WTC11 (cell line): ENCODE data around the gene CAMK2A. TPM values are rescaled to one million over a fixed set of nuclear protein-coding genes. Genes with fewer than 3 reads are reported as not detected.
A peak's percentile ranks its signal among the peaks of the same experiment; 100 is the strongest.

ENCODE experiments used
- ATAC-seq: fragments of 200-7000 bp; cut with Tn5 transposase; 2 replicates; pipeline ENCODE4 v1.10.0; 2021; ENCODE audit warnings: mild to moderate bottlenecking, moderate library complexity
- CTCF ChIA-PET: fragments of 300-600 bp; sonication (Branson Sonifier 250); formaldehyde crosslinking; loops from one replicate; lab custom pipeline; 2021; ENCODE audit warnings: antibody characterized with exemption; lab: Charles Lee
- POLR2A ChIA-PET: fragments of 350-600 bp; sonication (Branson Sonifier 250); formaldehyde crosslinking; loops from one replicate; lab custom pipeline; 2021; ENCODE audit warnings: antibody characterized with exemption; lab: Charles Lee
- DNase-seq: peaks from one replicate; pipeline ENCODE4 v3.0.0; 2021; ENCODE audit warnings: low spot score
- H3K27ac Mint-ChIP-seq: 2 replicates; pipeline ENCODE4 v1.8.0; 2021; ENCODE audit warnings: mixed read lengths
- H3K27me3 Mint-ChIP-seq: 2 replicates; pipeline ENCODE4 v1.8.0; 2021; ENCODE audit warnings: low read depth, mild to moderate bottlenecking, moderate library complexity, mixed read lengths
- H3K36me3 Mint-ChIP-seq: 2 replicates; pipeline ENCODE4 v1.8.0; 2021; ENCODE audit warnings: mixed read lengths
- H3K4me1 Mint-ChIP-seq: 2 replicates; pipeline ENCODE4 v1.8.0; 2022; ENCODE audit warnings: mixed read lengths
- H3K4me3 Mint-ChIP-seq: 2 replicates; pipeline ENCODE4 v1.8.0; 2021; ENCODE audit warnings: mild to moderate bottlenecking, moderate library complexity, mixed read lengths
- H3K9me3 Mint-ChIP-seq: 2 replicates; pipeline ENCODE4 v1.8.0; 2021; ENCODE audit warnings: mixed read lengths
- E2F5 ChIP-seq: sonication (generic); formaldehyde crosslinking; IDR thresholded peaks from 2 replicates; pipeline ENCODE4 v1.8.1; 2022; ENCODE audit warnings: mild to moderate bottlenecking, moderate library complexity, missing genetic modification reagents
- ETV6 ChIP-seq: sonication (generic); formaldehyde crosslinking; IDR thresholded peaks from 2 replicates; pipeline ENCODE4 v1.8.1; 2022; ENCODE audit warnings: mild to moderate bottlenecking, missing genetic modification reagents
- FOXP4 ChIP-seq: sonication (generic); formaldehyde crosslinking; IDR thresholded peaks from 2 replicates; pipeline ENCODE4 v1.8.0; 2022; ENCODE audit warnings: mild to moderate bottlenecking, missing genetic modification reagents
- NFATC4 ChIP-seq: fragments of 250-450 bp; sonication (Bioruptor Pico); IDR thresholded peaks from 2 replicates; pipeline ENCODE4 v1.9.0; 2021; ENCODE audit warnings: mild to moderate bottlenecking
- NFYB ChIP-seq: sonication (generic); formaldehyde crosslinking; conservative IDR thresholded peaks from 2 replicates; pipeline ENCODE4 v1.8.0; 2022; ENCODE audit warnings: low read depth, missing genetic modification reagents
- PREB ChIP-seq: sonication (generic); formaldehyde crosslinking; IDR thresholded peaks from 2 replicates; pipeline ENCODE4 v1.8.1; 2022; ENCODE audit warnings: mild to moderate bottlenecking, missing genetic modification reagents, moderate library complexity, borderline replicate concordance
- PRRX2 ChIP-seq: fragments of 250-450 bp; sonication (Bioruptor Pico); IDR thresholded peaks from 2 replicates; pipeline ENCODE4 v1.8.0; 2021; ENCODE audit warnings: mild to moderate bottlenecking
- RELA ChIP-seq: sonication (generic); formaldehyde crosslinking; IDR thresholded peaks from 2 replicates; pipeline ENCODE4 v1.8.1; 2022; ENCODE audit warnings: missing genetic modification reagents, mild to moderate bottlenecking, borderline replicate concordance
- SMAD3 ChIP-seq: sonication (generic); formaldehyde crosslinking; IDR thresholded peaks from 2 replicates; pipeline ENCODE4 v1.8.0; 2022; ENCODE audit warnings: missing genetic modification reagents, mild to moderate bottlenecking, borderline replicate concordance
- SMAD4 ChIP-seq: sonication (generic); formaldehyde crosslinking; IDR thresholded peaks from 2 replicates; pipeline ENCODE4 v1.8.0; 2022; ENCODE audit warnings: mild to moderate bottlenecking, missing genetic modification reagents
- TCF7 ChIP-seq: sonication (generic); formaldehyde crosslinking; IDR thresholded peaks from 2 replicates; pipeline ENCODE4 v1.8.0; 2022; ENCODE audit warnings: mild to moderate bottlenecking, low read depth, missing genetic modification reagents, moderate library complexity
- TEAD1 ChIP-seq: sonication (generic); formaldehyde crosslinking; IDR thresholded peaks from 2 replicates; pipeline ENCODE4 v1.8.0; 2022; ENCODE audit warnings: mild to moderate bottlenecking, missing genetic modification reagents
- TP53 ChIP-seq: sonication (generic); formaldehyde crosslinking; IDR thresholded peaks from 2 replicates; pipeline ENCODE4 v1.8.1; 2023; ENCODE audit warnings: mild to moderate bottlenecking, missing genetic modification reagents
- ZBTB43 ChIP-seq: sonication (generic); formaldehyde crosslinking; IDR thresholded peaks from 2 replicates; pipeline ENCODE4 v1.8.1; 2023; ENCODE audit warnings: mild to moderate bottlenecking, missing genetic modification reagents
- ZNF219 ChIP-seq: sonication (generic); formaldehyde crosslinking; IDR thresholded peaks from 2 replicates; pipeline ENCODE4 v1.8.0; 2023; ENCODE audit warnings: missing genetic modification reagents, mild to moderate bottlenecking, borderline replicate concordance
- ZNF423 ChIP-seq: fragments of 250-450 bp; sonication (Bioruptor Pico); IDR thresholded peaks from 2 replicates; pipeline ENCODE4 v2.1.2; 2022; ENCODE audit warnings: mild to moderate bottlenecking, moderate library complexity
- total RNA-seq: library from RNA; stranded (reverse); gene quantifications from 3 replicates; pipeline ENCODE4 v1.2.3, GENCODE V29; 2021
- TF ChIP-seq, protein P1 (sequence below): sonication (generic); formaldehyde crosslinking; conservative IDR thresholded peaks from 2 replicates; pipeline ENCODE4 v1.8.1; 2023; ENCODE audit warnings: mild to moderate bottlenecking, low read depth, missing genetic modification reagents, moderate library complexity
- TF ChIP-seq, protein P2 (sequence below): sonication (generic); formaldehyde crosslinking; IDR thresholded peaks from 2 replicates; pipeline ENCODE4 v1.8.1; 2023; ENCODE audit warnings: mild to moderate bottlenecking, moderate library complexity, missing genetic modification reagents

CAMK2A gene
- total RNA-seq, 1 experiment from 2014 or later = 0.13 TPM

DNA sequence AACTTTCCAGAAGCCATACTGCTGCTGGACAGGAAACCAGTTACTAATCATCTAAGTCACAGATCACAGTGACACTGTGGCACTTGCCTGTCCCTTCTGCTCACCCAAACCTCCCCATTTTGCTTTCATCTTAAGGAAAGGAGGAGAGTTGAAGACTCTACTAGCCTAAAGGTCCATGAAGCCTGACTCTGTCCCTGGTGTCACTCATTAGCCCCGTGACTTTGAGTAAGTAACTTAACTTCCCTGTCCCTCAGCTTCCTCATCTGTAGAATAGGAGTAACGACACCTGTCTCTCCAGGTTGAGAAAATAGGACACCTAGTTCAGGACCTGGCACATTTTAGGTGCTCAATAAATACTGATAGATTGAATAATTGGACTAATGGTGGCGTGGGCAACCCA, 100.2 kb downstream of the CAMK2A start:
- ChIA-PET POLR2A (no interaction called here), CTCF (interaction anchor here (2.0 to 2.2 kb wide), 2 partner anchors 13 to 16 kb away, joined by 7 to 19 read pairs; no protein-coding TSS in a partner anchor)
- TF ChIP-seq TEAD1 = no peak
- TF ChIP-seq SMAD3 (CRISPR knock-in tag) = no peak
- no peak for TF ChIP-seq PRRX2 (CRISPR knock-in tag)
- no peak for TF ChIP-seq TP53 (CRISPR knock-in tag)
- TF ChIP-seq, protein P1, sequence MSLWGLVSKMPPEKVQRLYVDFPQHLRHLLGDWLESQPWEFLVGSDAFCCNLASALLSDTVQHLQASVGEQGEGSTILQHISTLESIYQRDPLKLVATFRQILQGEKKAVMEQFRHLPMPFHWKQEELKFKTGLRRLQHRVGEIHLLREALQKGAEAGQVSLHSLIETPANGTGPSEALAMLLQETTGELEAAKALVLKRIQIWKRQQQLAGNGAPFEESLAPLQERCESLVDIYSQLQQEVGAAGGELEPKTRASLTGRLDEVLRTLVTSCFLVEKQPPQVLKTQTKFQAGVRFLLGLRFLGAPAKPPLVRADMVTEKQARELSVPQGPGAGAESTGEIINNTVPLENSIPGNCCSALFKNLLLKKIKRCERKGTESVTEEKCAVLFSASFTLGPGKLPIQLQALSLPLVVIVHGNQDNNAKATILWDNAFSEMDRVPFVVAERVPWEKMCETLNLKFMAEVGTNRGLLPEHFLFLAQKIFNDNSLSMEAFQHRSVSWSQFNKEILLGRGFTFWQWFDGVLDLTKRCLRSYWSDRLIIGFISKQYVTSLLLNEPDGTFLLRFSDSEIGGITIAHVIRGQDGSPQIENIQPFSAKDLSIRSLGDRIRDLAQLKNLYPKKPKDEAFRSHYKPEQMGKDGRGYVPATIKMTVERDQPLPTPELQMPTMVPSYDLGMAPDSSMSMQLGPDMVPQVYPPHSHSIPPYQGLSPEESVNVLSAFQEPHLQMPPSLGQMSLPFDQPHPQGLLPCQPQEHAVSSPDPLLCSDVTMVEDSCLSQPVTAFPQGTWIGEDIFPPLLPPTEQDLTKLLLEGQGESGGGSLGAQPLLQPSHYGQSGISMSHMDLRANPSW = no peak
- TF ChIP-seq PREB (CRISPR knock-in tag) = no peak
- no peak for TF ChIP-seq RELA (CRISPR knock-in tag)
- ATAC-seq (no peak), DNase-seq (no peak)
- H3K4me3 Mint-ChIP-seq = peak overlapping the region; percentile 55
- peaks cover 86% of the 10 kb centered on the region for H3K27me3 Mint-ChIP-seq
- H3K4me1 Mint-ChIP-seq = peaks cover 28% of the 10 kb centered on the region
- no peaks in the 10 kb centered on the region for H3K36me3 Mint-ChIP-seq
- no peak overlapping the region for H3K27ac Mint-ChIP-seq
- no peaks in the 10 kb centered on the region for H3K9me3 Mint-ChIP-seq

DNA sequence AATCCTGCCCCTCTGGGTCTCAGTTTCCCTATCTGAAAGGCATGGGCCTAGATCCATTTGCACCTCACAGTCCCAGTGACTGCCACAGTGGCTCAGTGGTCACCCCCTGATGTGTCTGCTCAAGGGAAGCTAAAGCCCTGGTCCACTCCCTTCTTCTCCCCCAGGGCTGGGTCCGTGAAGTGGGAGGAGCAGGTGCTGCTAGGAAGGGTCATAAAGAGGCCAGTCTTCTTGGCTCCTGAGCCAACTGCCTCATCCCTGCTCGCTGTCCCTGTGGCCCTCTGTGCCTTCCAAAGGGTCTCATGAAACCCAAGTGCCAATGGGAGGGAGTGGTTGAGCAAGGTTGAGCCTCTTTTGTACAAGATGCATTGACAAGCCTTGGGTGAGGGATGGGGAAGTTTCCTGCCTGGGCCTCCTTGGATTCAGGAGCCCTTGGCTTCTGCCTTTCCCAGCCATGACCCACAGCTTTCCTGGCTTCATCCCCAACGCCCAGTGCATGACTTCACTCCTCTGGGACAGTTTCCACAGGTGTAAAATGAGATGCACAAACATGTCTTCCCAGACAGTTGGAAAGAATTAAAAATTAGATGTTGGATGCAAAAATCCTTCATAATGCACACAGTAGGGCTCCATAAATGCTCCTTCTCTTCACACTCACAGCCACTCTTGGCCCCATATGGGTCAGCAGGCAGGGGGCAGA, 101.3 kb downstream of the CAMK2A start:
- Mint-ChIP-seq H3K4me3 (no peak overlapping the region), H3K27me3 (peaks cover 83% of the 10 kb centered on the region)

DNA sequence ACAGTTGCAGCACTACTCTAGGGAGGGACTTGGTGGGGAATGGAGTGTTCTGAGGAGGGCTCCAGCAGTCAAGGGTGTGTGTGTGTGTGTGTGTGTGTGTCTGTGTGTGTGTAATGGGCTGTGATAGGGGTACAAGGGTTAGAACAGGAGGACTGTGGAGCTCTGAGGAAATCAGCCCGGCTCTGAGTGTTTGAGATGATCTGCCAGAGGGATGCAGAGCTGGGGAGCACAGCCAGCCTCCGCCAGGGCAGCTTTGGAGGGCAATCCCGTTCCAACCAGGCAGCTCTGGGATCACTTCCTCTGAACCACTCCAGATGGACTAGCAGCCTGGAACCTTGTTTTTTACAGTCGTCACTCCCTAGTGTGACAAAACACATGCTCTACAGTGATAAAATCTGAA, 102.7 kb downstream of the CAMK2A start:
- peaks cover 28% of the 10 kb centered on the region for H3K4me1 Mint-ChIP-seq
- H3K4me3 Mint-ChIP-seq = no peak overlapping the region
- H3K36me3 Mint-ChIP-seq = no peaks in the 10 kb centered on the region
- no peak overlapping the region for H3K27ac Mint-ChIP-seq
- peaks cover 73% of the 10 kb centered on the region for H3K27me3 Mint-ChIP-seq
- ChIA-PET CTCF (interaction anchor here (0.7 to 1.4 kb wide), 2 partner anchors 11 to 12 kb away, joined by 3 to 4 read pairs; no protein-coding TSS in a partner anchor), POLR2A (no interaction called here)
- DNase-seq = no peak
- ATAC-seq = no peak
- no peaks in the 10 kb centered on the region for H3K9me3 Mint-ChIP-seq
- no peak for TF ChIP-seq NFYB (CRISPR knock-in tag)
- TF ChIP-seq ZNF423 (CRISPR knock-in tag) = no peak
- TF ChIP-seq NFATC4 (CRISPR knock-in tag) = no peak
- no peak for TF ChIP-seq ETV6 (CRISPR knock-in tag)
- no peak for TF ChIP-seq PREB (CRISPR knock-in tag)
- TF ChIP-seq E2F5 (CRISPR knock-in tag) = no peak
- TF ChIP-seq, protein P2, sequence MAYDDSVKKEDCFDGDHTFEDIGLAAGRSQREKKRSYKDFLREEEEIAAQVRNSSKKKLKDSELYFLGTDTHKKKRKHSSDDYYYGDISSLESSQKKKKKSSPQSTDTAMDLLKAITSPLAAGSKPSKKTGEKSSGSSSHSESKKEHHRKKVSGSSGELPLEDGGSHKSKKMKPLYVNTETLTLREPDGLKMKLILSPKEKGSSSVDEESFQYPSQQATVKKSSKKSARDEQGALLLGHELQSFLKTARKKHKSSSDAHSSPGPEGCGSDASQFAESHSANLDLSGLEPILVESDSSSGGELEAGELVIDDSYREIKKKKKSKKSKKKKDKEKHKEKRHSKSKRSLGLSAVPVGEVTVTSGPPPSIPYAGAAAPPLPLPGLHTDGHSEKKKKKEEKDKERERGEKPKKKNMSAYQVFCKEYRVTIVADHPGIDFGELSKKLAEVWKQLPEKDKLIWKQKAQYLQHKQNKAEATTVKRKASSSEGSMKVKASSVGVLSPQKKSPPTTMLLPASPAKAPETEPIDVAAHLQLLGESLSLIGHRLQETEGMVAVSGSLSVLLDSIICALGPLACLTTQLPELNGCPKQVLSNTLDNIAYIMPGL (CRISPR knock-in tag) = no peak

More for the DNA sequence above, 101.3 kb downstream of the CAMK2A start:
- ChIA-PET CTCF (interaction anchor here (1.4 to 1.5 kb wide), 2 partner anchors 13 to 23 kb away, joined by 3 to 4 read pairs; no protein-coding TSS in a partner anchor), POLR2A (no interaction called here)
- no peaks in the 10 kb centered on the region for H3K9me3 Mint-ChIP-seq
- ATAC-seq (no peak), DNase-seq (no peak)
- no peaks in the 10 kb centered on the region for H3K36me3 Mint-ChIP-seq
- TF ChIP-seq TCF7 (CRISPR knock-in tag) (no peak), FOXP4 (CRISPR knock-in tag) (no peak), ZNF219 (CRISPR knock-in tag) (no peak), SMAD4 (CRISPR knock-in tag) (no peak), ZBTB43 (CRISPR knock-in tag) (no peak)
- H3K27ac Mint-ChIP-seq = no peak overlapping the region
- peaks cover 28% of the 10 kb centered on the region for H3K4me1 Mint-ChIP-seq
